ENCODE measurements around the gene FAM171A1.
"Not testable (repeated sequence)": the region's sequence is repeated elsewhere in the genome, so short reads cannot be mapped to it uniquely, and the experiment has no call there.

The FAM171A1 gene

GRCh38 chr10:15315286-15315685, 55.8 kb downstream of the FAM171A1 start:
- no peak for DNase-seq

DNA sequence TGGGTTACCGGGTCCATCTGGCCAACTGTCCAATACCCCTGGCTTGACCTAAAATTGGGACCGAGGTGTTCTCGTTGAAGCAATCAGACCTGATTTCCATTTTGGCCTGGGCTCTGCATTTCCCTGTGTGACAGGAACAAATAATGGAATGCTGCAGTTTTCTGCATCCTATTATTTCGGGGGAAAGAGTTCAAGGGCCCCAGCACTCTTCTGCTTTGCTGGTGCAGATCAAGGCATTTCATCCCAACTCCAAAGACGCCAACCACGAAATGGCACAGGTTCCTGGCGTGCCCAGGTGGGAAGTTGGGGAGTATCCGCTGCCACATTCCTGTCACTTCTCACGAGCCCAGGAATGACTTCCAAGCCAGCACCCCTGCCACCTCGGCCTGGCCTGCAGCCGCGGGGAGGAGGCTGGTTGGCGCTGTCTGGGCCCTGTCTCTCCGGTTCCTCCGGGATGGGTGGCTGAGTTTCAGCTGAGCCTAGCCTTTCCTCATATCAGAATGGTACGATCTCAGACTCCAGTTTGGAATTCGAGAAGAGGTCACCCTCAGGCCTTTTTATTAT, 56.5 kb downstream of the FAM171A1 start:
- no peak for DNase-seq

DNA sequence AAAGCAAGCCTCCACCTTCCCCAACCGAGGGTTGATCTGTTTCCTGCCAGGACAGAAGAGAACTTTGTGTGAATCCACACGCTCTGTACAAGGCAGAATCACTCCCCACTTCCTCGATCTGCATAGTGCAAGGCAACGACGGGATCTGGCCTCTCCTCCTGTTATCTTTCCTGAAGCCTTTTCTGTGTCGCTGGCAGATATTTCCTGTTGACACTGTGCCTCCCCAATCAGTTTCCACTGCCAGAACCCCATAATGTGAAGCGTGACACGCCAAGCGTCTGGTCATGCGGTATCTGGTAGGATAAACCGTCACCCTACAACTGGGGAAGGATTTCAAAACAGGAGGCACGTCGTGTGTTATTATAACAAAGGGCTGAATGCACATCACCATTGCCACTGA, 57.2 kb downstream of the FAM171A1 start:
- DNase-seq, result no peak

- no peak for DNase-seq
These were observed 58.0 kb downstream of the FAM171A1 start for GRCh38 chr10:15313047-15313446.

- no peak for DNase-seq
These were observed 59.4 kb downstream of the FAM171A1 start for GRCh38 chr10:15311569-15312280.

- DNase-seq, result no peak
These were observed 60.1 kb downstream of the FAM171A1 start for GRCh38 chr10:15310776-15311568.

- no peak for DNase-seq
These were observed 61.9 kb downstream of the FAM171A1 start for GRCh38 chr10:15309221-15309620.

DNA sequence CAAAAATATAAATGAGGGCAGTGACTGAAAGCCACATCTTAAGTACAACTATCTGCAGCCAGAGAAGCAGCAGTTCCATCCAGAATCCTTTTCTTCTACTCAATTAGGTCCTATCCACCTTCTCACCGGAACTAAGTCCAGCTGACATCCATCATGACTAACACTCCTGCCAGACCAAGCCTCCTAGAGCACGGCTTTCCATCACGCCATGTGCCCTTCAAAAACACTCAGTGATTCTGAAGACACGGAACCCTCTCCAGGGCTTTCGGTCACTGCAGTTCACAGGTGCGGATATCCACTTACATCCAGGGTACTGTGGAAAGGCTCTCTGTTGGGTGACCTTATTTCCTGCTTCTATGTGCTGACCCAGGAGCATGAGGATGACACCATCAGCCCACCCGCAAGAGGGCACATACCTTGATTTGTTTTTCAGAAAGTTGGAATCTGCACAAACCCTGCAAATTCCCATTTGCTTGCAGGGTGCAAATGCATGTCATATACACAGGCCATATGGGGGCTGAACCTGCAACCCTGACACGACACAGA, 64.3 kb downstream of the FAM171A1 start:
- no peak for DNase-seq

DNA sequence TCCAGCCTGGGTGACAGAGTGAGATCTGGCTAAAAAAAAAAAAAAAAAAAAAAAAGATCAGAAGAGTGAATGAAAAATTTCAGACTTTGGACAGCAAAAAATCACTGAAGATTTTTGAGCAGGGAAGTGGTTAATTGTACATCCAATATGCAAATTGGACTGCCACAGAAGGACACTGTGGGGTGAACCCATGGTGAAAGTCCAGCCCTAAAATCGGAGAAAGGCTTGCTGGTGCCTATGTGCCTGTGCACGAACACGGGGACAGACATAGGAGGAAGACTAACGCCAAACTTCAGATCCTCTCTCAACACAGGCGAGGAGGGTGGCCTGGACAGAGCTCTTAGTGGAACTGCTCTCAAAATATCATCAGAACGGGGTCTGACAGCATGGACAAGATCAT, 65.5 kb downstream of the FAM171A1 start:
- no peak for DNase-seq

GRCh38 chr10:15305161-15305560, 65.9 kb downstream of the FAM171A1 start:
- no peak for DNase-seq

DNA sequence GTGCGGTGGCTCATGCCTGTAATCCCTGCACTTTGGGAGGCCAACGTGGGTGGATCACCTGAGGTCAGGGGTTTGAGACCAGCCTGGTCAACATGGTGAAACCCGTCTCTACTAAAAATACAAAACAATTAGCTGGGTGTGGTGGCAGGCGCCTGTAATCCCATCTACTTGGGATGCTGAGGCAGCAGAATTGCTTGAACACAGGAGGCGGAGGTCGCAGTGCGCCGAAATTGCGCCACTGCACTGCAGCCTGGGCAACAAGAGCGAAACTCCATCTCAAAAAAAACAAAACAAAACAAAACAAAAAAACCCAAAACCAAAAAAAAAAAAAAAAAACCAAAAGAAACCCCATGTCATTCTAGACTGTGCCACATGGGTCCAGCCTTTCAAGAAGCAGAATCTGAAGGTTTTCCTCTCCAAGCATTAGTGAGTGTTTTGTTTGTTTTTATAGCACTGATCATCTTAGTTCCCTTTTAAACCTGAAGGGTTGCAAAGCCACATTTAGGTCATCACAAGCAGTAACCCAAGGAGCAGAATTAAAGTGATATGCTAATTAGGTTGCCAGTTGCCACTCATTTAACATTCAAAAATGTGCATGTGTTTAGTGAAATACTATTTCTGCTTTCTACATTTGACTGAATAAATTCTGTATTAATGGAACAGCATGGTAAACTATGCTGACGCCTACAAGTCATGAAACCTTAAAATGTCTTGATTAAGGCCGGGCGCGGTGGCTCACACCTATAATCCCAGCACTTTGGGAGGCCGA, 68.7 kb downstream of the FAM171A1 start:
- not testable (repeated sequence) for DNase-seq

- no peak for DNase-seq
These were observed 70.4 kb downstream of the FAM171A1 start for GRCh38 chr10:15300697-15301096.

GRCh38 chr10:15300145-15300544, 70.9 kb downstream of the FAM171A1 start:
- no peak for DNase-seq

GRCh38 chr10:15296701-15297100, 74.4 kb downstream of the FAM171A1 start:
- no peak for DNase-seq

DNA sequence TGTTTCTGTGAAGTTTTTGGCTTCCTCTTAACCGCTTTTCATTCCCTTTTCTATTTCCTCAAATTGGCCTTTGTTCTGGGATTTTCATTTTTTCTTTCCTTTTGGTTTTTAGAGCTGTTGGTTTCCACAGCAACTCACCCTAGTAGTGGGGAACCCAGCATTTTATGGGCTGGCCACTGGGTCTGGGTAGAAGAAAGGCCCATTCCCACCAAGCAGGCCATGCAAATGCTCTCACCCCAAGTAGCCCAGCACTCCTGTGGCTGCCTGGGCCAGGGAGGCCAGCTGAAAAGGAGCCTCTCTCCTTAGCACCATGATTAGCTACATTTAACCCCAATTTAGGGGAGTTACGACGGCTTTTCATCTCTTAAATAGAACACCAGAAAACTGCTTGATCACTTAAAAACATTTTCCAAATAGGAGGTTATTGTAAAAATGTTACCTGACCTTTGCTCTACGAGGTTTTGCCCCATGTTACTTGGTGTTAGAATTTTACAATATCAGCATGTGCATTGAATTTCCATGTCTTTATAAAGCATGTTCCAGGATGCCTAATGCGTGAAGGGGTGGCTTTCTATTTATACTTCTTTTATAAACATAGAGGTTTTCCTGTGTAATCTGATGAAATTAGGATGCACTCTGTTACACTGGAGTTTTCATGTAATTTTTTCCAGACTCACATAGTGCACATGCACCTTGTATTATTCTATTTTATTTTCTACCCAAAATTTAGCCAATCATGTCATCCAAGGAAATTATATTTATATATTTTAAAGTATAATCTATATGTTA, 75.4 kb downstream of the FAM171A1 start:
- no peak for DNase-seq

DNA sequence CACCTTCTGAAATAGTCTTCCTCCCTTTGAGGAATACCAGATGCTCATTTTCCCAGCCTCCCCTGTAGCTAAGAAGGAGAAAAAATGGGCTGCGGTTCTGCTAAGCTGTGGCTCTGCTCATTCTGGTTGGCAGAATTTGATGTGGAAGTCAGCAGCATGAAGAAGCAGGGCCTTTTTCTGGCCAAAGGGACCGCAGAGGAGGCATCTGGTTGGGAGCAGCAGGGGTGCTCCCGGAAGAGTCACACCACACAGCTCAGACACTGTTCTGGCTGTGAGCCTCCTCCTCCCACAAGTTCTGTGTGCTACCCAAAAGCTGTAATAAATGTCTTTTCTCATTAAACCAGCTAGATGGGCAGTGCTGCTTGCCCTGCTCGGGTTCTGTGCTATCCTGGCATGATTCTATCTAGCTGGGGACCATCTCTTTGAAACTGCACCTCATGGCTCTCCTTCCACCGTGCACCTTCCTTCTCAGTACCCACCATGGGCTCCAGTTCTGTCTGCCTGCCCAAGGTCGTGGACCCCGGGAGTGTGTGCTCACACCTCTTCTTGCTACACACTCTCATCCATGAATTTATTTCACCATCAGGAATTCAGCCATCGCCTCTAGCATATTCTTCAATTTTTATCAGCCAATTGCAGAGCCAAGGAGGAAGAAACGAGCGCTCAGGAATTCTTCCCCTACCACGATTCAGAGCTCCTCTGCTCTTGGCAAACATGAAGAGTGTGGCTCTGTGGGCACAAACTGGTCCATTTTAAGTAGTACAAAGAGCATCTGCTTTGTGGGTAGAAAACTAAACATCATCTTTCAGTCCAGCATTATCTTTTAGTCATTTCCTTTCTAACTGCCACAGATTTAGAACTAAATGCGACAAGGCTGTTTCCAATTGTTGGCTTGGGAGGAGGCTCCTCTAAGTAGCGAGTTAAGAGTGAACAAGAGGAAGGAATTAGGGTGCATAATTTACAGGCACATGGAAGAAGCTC, 76.9 kb downstream of the FAM171A1 start:
- no peak for DNase-seq

DNA sequence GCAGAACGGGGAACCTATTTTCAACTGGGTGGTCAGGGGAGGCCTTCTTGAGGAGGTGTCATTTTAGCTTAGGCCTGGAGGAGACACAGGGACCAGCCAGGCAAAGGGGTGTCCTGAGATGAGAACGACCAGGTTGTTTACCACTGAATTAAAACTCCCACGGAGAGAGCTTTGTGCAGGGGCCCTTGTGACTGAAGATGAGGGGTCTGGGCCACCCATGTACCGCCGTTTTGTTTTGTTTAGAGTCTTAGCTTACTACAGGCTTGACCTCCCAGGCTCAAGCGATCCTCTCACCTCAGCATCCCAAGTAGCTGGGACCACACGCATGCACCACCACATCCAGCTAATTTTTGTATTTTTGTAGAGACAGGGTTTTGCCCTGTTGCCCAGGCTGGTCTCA, 80.4 kb downstream of the FAM171A1 start:
- no peak for DNase-seq

DNA sequence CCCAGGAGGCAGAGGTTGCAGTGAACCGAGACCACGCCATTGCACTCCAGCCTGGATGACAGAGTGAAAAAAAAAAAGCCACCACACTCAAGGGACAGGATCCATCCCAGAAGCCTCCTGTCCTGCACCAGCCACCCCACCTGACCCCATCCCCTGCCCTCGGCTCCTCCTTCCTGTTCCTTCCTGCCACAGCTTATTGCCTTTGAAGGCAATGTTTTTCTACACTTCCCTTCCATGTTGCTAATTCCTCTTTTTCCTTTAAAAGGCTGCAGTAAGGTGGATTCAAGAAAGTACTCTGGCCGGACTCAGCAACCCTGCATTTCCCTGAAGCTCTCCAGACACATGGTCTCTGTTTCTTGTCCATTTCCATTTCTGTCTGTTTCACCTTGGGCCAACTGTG, 80.9 kb downstream of the FAM171A1 start:
- no peak for DNase-seq

- DNase-seq, result no peak
These were observed 90.1 kb downstream of the FAM171A1 start for GRCh38 chr10:15280974-15281373.

GRCh38 chr10:15280462-15280861, 90.6 kb downstream of the FAM171A1 start:
- no peak for DNase-seq

DNA sequence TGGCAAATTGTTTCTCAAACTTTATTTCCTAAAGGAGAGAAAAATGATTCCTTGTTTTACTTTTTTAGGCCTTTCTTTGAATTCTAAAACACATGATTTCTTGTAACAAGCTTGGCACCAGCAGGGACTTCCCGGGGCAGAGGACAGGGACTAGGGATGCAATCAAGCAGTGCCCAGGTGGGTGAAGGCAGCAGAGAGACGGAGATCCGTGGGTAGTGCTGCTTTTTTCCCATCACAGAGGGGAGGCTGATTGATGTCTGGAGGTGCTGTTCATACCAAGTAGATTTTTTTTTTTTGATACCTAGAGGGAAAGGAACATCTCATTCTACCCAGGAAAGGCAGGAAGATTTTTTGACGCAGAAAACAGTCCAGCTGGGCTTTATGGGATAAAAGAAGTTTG, 91.9 kb downstream of the FAM171A1 start:
- no peak for DNase-seq

All from NCI-H1417 (cell line).